NCI-H345 treated with DMSO at 0.1 percent for 48 hours (cell line): Measurements from ENCODE around the gene OPN1SW.

ENCODE experiments used
- DNase-seq: peaks from one replicate; lab custom pipeline; 2025; ENCODE audit not compliant: unreplicated experiment; lab: John Stamatoyannopoulos, UW

The OPN1SW gene

DNA sequence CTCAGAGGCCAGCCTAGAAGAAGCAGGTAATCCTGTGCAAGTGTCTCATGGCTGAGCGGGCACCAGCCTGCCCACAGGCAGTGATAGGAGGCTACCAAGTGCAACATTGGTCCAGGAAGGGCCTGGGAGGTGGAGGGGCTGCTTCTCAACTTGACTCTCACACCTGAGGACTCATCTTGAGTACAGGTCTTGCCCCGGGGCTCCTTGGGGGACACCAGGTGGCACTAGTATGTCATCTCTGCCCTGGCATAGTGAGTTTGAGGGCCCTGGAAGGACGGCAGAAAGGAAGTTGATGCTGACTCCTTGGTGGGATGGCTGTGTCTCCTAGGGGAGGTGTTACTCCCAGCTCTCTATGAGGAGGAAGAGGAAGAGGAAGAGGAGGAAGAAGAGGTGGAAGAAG lies 18.4 kb upstream of the OPN1SW start:
- DNase-seq = no peak

DNA sequence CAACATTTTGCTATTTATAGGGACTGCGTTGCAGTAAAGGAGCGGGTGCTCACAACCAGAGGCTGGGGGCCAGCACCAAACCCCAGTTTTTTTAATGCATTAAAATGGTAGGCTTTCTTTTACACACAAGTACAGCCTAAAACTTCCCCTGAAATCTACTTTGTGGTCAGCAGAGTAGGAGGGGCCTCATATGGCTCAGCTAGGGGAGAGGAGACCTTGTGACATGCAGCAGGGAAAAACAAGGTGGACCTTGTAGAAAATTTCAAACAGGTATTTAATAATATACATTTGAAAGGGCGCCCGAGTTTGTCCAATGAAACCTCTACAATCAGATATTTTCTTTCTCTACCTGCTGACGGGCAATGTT lies 17.6 kb upstream of the OPN1SW start:
- no peak for DNase-seq

DNA sequence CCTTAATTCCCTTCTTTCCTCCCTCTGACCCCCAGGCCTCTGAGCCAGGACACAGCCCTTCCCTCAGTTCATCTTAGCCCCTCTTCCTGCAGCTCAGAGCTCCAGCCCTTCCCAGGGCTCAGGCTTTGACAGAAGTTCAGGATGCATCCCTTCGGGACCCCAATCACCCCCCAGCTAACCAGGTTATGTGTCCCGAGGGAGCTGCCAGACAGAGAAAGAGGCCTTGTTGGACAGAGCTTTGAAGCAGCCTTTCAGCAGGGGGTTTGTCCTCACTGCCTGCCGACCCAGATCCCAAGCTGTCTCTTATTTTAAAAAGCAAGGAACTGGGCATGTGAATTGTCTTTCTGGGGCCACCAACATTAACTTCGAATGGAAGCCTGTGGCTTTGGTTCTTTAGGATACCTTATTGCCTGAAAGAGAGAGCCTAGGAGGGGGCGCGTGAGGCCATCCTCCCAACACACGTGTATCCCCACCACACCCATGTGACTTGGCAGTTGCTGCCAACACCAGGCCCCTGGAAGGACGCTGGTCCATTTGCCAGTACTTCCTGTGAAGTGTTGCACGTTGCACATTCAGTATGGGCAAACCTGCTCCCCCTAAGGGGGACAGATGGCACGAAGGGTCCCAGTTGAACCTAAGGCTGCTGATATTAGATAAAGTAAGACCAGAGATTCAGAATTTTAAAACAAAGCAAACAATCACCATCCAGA lies 17.0 kb upstream of the OPN1SW start:
- no peak for DNase-seq

DNA sequence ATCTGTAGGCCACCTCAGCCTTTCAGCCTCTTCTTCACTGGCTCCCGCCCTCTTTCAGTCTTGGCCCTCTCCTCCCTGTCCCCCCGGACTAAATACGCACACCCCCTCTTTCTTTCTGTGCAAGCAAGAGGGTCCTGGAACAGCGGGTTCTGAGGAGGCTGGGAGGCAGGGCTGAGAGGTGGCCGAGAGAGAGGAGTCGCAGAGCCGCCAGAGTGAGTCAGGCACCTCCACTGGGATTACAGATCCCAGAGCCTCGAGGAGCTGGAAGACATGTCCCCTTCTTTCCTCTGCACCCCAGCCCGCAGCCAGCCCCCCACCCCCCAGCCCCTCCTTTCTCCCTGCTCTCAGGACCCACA lies 16.4 kb upstream of the OPN1SW start:
- DNase-seq = no peak

DNA sequence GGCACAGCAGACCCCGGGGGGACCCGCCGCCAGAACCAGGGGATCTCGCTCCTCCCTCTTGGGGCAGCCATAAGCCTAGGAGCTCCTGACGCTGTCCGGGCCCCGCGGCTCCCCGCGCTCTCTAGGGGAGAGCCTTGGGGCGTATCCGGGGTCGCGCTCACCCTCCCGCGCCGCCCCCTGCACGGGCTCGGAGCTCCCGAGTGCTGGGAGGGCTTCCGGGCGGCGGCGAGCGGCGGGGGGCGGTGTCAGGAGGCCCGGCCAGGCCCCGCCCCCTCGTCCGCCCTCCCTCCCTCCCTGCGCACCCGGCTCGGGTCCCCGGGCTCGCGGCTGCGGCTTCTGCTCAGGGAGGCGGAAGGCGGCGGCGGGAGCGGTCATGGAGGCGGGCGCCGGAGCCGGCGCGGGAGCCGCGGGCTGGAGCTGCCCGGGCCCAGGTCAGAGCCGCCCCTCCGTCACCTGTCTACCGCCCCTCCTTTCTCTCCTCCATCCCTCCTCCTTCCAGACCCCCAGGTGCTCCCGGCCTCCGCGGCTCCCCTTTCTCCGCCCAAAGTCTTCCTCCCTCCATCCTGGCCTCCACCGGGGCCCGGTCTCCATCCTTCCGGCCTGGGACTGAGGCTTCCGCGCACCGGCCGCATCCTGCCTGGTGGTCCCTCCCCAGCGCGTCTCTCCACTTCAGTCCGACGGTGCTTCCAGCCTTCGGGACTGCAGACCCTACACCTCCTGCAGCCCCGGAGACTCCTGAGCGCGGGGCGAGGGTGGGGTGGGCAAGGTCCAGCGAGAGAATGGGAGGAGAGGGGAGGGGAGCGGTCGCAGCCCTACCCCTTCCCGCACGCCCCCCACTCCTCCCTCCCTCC lies 15.8 kb upstream of the OPN1SW start, which contains the start of gene CCDC136:
TSS of gene CCDC136 (plus strand) at position 848 of the 851 bp plus-strand sequence. CDS start 444 bp downstream, outside the sequence.
- DNase-seq = peak; percentile 39

DNA sequence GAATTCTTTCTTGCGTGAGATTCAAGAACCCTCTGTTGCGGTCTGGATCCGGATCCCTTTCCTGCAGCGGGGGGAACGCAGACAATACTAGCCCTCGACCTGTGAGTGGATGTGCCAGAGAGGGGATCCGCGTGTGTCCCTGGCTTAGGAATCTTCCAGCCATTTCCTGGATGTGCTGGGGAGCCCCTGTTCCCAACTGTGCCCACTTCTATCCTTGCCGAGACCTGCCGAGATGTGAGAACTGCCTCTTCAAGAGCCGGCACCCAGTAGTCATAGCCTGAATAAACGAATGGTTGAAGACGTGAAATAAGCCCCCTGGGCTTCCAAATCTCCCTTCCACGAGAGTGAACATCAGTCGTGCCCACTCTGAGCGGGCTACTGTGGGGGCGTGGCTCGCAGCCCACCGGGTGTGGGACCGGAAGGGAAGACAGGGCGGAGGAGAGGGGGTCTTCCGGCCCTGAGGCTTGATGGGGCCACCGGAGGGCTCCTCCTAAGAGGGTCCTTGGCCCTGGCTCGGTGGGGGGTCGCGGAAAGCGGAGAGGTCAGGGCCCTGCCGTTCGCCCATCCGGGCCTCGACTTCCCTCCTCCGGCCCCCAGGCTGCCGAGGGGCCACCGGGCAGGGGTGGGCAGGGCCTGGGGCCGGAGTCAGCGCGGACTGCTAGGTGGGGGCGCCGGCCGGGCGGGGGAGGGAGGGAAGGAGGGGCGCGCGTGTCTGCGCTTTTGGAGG lies 14.9 kb upstream of the OPN1SW start:
- no peak for DNase-seq

DNA sequence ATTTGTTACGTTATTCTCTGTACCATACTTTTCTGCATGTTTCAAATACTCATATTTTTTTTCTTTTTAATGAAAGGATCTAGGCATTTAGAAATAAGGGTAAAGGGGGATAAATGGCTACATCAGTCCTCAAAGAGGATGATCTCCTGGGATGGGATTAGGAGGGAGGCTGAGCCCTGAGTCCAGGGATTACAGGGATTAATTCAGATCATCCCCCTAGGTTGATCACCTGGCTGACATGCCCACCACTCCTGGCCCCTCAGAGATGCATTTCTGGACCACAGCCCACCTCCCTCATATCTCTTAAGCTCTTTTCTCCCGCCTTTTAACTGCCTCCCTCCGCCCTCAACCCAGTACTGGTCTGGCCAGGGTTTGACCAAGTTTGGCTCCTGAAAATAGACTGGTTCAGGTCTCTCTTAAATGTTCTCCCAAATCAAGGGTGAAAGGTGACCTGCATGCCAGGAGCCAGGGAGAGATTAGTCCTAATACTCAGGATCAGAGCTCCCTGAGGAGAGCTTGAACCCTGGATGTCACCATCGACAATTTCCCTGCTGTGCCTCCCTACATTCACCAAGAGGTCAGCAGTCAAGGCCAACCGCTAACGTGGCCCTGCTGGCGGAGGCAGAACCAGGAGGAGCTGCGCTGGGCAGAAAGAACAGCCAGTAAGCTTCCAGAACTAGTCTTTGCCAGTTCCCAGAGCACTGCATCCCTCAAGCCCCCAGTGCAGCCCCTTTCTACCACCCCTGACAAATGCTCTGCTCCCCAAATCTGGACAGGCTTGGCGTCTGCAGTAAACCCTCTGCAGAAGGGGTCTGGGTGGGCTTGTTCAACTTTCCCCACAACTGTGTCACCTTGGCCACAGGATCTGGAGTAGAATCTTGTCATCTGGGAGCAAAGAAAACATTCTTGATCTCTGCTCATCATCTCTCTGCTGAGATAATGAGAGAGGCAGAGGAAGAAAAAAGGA lies 13.1 kb upstream of the OPN1SW start:
- DNase-seq = no peak

DNA sequence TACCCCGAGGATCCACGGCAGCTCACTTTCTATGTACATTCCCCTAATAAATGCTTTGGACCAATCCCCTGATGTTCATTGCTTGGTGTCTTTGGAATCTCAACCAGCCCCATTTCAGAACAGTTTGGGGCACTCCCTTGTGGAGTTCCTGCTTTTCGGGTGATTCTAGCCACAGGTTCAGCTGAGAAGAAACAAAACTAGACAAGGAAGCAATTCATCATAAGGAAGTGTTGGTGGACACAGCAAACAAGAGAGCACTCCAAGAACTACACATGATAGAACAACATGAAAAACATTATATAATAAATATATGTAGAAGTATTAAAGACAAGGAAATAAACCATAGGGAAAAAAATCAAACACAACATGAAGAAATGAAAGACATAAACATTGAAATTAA lies 10.1 kb upstream of the OPN1SW start:
- no peak for DNase-seq

DNA sequence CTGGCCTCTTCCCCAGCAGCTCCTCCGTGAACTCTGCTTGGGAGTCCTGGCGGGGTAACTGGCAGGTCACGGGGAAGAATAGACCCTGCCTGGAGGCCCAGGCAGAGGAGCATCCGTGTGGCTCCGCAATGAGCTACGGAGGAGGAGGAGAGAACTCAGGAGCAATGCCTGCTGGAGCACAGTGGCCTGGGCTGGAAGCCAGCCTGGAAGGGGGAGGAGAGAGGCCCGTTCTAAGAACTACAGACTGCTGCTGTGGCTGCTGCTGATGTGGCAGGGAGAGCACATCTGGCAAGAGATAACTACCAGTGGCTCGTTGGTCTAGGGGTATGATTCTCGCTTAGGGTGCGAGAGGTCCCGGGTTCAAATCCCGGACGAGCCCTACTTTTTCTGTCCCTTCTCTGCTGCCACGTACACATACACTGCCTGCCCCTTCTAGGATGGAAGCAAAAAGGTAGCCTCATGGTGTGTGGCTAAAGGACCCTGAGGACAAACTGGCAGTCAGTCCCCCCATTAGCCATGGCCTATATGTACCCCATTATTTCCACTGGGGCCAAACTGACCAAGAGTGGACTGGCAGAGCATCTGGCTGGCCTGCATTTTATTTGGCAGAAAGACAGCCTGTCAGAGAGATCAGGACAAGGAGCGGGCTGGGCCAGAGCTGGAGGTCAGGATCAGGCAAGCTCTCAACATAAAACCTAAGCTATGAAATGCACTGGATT lies 7.7 kb upstream of the OPN1SW start:
- no peak for DNase-seq

DNA sequence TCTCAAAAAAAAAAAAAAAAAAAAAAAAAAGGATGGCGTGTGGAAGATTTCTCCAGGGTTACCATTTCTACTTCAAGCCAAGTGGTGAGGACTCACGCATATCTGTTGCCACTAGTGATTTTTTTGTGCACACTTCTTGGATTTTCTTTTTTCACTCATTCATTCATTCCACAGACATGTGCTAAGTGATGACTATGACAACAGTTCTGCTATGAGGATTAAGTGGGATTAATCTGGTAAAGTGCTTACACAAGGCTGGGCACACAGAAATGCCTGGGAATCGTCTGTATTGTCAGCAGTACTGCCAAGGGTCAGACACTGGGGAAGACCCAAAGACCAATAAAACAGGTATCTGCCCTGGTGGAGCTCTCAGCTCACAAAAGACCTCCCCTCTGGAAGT lies 6.3 kb upstream of the OPN1SW start:
- no peak for DNase-seq

DNA sequence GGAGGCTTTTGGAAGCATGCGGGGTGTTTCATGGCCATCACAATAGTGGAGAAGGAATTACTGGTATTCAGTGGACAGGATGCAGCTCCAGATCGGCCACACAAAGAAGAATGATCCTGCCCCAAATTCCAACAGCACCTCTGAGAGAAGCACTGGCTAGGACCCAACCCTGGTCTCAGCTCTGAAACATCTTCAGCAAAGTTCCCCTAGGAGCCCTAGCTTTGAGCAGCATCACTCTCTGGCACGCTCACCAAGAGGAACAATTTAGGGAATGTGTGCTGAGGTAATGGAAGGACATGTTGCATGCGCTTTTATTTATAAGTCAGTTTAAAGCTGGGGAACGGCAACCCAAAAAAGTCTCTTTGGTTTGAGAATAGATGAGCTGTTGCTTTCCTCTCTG lies 5.5 kb upstream of the OPN1SW start:
- DNase-seq = no peak

DNA sequence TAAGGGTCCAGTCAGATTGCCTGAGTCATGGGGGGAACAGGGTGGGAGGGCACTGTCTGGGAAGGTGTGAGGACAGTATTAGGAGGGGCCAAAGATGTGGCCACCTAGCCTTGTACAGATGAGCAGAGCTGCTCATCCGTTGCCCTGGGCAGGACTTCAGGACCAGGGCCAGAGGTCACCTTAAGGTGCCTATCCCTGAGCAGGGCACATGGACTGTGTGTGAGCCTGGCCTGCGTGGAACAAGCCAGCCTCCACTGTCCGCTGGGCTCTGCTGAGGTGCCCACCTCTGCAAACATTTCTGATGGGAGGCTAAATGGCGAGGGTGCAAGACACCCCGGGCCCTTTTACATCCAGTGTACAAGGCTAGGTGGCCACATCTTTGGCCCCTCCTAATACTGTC lies 3.4 kb upstream of the OPN1SW start:
- DNase-seq = no peak

DNA sequence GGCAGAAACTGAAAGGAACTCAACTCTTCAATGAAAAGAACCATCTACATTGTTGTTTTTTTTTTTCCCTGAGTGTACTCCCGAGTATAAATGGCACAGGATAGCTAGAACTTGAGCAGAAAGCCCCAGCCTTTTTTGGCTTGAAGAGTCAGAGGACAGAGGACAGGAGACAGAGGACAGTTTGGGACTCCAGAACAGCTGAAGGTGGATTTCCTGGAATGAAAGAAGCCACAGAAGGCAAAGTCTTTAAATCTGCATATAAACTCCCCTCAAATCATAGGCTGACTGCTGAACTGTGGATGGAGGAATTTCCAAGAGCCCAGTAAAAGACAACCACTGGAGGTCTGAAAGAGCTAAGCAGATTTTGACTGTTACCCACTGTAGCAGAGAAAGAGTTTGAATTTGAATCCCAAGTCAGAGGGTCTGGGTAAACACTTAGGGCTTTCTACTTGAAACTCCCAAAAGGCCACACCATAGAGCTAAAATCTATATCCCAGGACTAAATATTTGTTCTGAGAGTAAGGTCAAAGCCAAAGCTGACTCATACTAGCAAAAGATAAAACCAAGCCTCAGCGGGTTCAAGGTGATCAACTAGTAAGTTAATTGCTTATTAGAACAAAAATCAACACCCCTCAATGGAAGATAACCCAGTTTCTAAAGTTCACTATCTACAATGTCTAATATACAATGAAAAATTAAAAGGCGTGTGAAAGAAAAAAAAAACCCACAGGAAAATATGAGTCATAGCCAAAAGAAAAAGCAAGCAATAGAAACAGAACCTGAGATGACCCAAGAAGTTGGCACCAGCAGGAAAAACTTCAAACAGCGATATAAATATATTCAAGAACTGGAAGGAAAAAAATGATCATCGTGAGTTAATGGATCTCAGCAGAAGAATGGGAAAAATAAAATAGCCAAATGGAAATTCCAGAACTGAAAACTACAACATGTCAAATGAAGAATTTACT lies 1.8 kb upstream of the OPN1SW start:
- no peak for DNase-seq

DNA sequence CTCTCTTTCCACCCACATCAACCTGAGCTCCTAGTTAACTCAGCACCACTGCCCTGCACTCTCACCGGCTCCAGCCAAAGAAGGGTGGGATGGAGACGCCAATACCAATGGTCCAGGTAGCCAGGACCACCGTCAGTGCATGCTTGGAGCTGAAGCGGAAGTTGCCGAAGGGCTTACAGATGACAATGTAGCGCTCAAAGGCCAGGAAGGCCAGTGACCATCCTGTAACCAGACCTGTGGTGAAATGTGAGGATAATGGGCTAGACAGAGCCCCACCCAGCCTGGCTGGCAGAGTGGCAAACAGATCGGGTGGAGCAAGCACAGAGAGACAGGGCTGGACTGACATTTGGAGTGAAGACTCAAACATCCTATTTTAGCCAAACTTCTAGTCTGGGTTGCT lies 673 bp downstream of the OPN1SW start:
- DNase-seq = no peak

DNA sequence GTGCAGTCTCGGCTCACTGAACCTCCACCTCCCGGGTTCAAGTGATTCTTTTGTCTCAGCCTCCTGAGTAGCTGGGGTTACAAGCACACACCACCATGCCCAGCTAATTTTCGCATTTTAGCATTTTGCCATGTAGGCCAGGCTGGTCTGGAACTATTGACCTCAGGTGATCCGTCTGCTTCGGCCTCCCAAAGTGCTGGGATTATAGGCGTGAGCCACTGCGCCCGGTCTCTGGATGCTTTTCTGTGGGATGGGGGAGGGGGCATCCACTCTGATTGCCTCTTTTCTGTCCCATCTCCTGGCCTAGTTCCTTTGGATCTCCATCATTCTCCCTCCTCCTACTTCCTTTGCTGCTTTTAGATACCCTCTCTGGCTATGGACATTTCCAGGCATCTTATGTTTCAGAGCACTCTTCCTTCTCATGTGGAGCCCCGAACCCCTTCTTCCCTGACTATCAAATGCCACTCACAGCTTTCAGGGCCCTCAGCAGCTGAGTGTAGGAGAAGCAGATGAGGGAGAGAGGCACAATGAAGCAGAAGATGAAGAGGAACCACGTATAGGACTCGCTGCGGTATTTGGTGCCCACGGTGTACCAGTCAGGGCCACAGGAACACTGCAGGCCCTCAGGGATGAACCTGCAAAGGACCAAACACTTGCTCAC lies 1.4 kb downstream of the OPN1SW start:
- no peak for DNase-seq

DNA sequence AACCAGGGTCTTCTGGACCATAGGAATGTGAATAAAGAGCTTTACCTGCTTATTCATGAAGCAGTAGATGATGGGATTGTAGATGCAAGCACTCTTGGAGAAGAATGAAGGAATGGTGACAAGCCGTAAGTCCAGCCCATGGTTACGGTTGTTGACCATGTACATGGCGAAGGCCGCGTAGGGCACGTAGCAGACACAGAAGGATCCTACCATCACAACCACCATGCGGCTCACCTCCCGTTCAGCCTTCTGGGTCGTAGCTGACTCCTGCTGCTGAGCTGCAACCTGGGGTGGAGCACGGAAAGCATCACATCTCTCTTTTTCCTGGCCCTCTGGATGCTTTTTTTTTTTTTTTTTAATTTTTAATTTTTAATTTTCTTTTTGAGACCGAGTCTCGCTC lies 2.0 kb downstream of the OPN1SW start:
- DNase-seq = no peak

DNA sequence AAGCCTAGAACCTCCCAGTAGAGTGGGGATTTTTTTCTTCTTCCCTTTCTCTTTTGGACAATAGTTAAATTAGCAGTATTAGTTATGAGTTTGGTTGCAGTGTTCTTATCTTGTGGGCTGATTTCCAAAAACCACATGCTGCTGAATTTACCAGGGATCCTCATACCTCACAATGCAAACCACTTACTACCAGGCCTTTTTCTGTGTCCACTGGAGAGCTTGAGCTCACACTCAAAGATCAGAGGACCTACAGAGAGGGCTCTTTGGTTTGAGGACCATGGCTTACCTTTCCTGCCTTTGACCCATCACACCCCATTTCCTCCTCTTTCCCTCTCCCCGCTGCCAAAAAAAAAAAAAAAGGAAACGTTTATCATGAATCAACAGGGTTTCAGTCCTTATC lies 5.4 kb downstream of the OPN1SW start:
- DNase-seq = no peak

DNA sequence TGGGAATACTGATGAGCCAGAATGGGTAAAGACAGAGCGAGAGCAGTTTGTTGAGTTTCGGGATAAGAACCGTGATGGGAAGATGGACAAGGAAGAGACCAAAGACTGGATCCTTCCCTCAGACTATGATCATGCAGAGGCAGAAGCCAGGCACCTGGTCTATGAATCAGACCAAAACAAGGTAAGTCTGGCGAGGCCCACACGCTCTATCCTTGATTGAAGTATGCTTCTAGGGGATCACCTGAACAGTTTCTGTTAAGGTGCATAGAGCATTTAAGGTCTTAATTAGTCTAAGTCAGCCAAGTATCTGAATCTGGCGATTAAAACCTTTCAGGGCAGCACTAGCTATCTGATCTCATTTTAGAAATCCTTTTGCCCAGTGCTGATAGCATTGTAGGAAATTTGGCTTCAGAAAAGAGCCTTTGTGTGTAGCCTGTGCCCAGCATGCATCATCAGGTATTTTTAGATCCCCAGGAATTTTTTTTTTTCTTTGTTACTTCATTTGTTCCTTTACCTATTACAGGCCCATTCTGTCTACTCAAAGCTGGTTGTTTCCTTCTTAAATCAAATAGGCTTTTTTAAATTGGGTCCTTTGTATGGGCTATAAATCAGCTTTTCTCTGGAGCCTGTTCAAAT lies 8.0 kb downstream of the OPN1SW start:
- DNase-seq = no peak
